Activated T-cell treated with anti-CD3 and anti-CD28 coated beads, Interleukin-2, amount 50 U/mL, for 72 hours (primary cell): ENCODE measurements around the gene TXLNG. TPM values are rescaled to one million over a fixed set of nuclear protein-coding genes. Genes with fewer than 3 reads are reported as not detected.
A peak's percentile ranks its signal among the peaks of the same experiment; 100 is the strongest.
"Not testable (repeated sequence)": the region's sequence is repeated elsewhere in the genome, so short reads cannot be mapped to it uniquely, and the experiment has no call there.

ENCODE experiments used
- ATAC-seq, 2 donors: fragments of 150-1000 bp; cut with Tn5 transposase; replicated peaks in 1 of 2; 2 replicates each; pipeline ENCODE4 v1.10.0; 2021; ENCODE audit warnings: moderate library complexity in 2 of 2, mild to moderate bottlenecking in 1 of 2
- DNase-seq, 2 donors: peaks; one replicate each; pipeline ENCODE4 v3.0.0; 2021 to 2022; ENCODE audit warnings: mixed read lengths in 1 of 2
- H3K27ac Mint-ChIP-seq: one replicate; pipeline ENCODE4 v1.8.0; 2022; ENCODE audit warnings: mild to moderate bottlenecking, moderate library complexity, mixed read lengths
- H3K27me3 Mint-ChIP-seq: one replicate; pipeline ENCODE4 v1.8.0; 2022; ENCODE audit warnings: low read depth, mixed read lengths
- H3K36me3 Mint-ChIP-seq, 2 donors: one replicate each; pipeline ENCODE4 v1.8.0; 2022; ENCODE audit warnings: mixed read lengths in 2 of 2, mild to moderate bottlenecking in 1 of 2; ENCODE audit not compliant: insufficient read depth in 2 of 2
- H3K4me1 Mint-ChIP-seq: one replicate; pipeline ENCODE4 v1.8.0; 2022; ENCODE audit warnings: low read depth, mixed read lengths
- H3K4me3 Mint-ChIP-seq, 2 donors: one replicate each; pipeline ENCODE4 v1.8.0; 2022; ENCODE audit warnings: mild to moderate bottlenecking in 2 of 2, mixed read lengths in 2 of 2, moderate library complexity in 2 of 2
- H3K9me3 Mint-ChIP-seq, 2 donors: one replicate each; pipeline ENCODE4 v1.8.0; 2022; ENCODE audit warnings: mixed read lengths in 2 of 2
- total RNA-seq, 2 donors: library from RNA; stranded (reverse); gene quantifications; one replicate each; pipeline ENCODE4 v1.2.3, GENCODE V29; 2022

TXLNG gene
- total RNA-seq, 2 donors from 2014 or later, result 15.3 to 24.6 TPM

GRCh38 chrX:16852617-16853179 lies 66.4 kb downstream of the TXLNG start:
- Mint-ChIP-seq H3K36me3 (peaks cover 13 to 36% of the 10 kb centered on the region in 2 donors), H3K27ac (peak overlapping the region; percentile 87), H3K9me3 (no peaks in the 10 kb centered on the region), H3K27me3 (no peaks in the 10 kb centered on the region), H3K4me3 (peak overlapping the region in 1 of 2 donors; percentile 36), H3K4me1 (peaks cover 54% of the 10 kb centered on the region)
- DNase-seq (peak; percentile 28 to 32), ATAC-seq (peak; percentile 63 to 84)

- no peak for DNase-seq
- Mint-ChIP-seq H3K36me3 (peaks cover 12 to 36% of the 10 kb centered on the region in 2 donors), H3K27me3 (no peaks in the 10 kb centered on the region), H3K4me3 (peak overlapping the region in 1 of 2 donors; percentile 52), H3K27ac (peak overlapping the region; percentile 87), H3K4me1 (peaks cover 57% of the 10 kb centered on the region), H3K9me3 (no peaks in the 10 kb centered on the region)
- peak in 1 of 2 donors; percentile 25 for ATAC-seq
Observed at GRCh38 chrX:16853537-16853936, 67.3 kb downstream of the TXLNG start.

GRCh38 chrX:16855363-16856075 lies 69.3 kb downstream of the TXLNG start:
- no peaks in the 10 kb centered on the region for H3K9me3 Mint-ChIP-seq
- H3K4me1 Mint-ChIP-seq, result peaks cover 73% of the 10 kb centered on the region
- ATAC-seq (peak; percentile 22 to 49), DNase-seq (no peak)
- H3K27me3 Mint-ChIP-seq, result peaks cover 8% of the 10 kb centered on the region
- H3K4me3 Mint-ChIP-seq, result peak overlapping the region in 1 of 2 donors; percentile 46
- peak overlapping the region; percentile 46 for H3K27ac Mint-ChIP-seq
- H3K36me3 Mint-ChIP-seq, result peaks cover 15 to 37% of the 10 kb centered on the region in 2 donors

- H3K27me3 Mint-ChIP-seq, H3K9me3 Mint-ChIP-seq: not testable (repeated sequence)
- H3K4me3 Mint-ChIP-seq, result peak overlapping the region in 1 of 2 donors; percentile 46
- DNase-seq, result peak; percentile 28 to 55
- H3K27ac Mint-ChIP-seq, result peak overlapping the region; percentile 68
- ATAC-seq, result peak; percentile 69 to 76
- peaks cover 15 to 36% of the 10 kb centered on the region in 2 donors for H3K36me3 Mint-ChIP-seq
- H3K4me1 Mint-ChIP-seq, result peaks cover 73% of the 10 kb centered on the region
Observed at GRCh38 chrX:16856076-16856404, 69.8 kb downstream of the TXLNG start.

GRCh38 chrX:16856744-16857143 lies 70.5 kb downstream of the TXLNG start:
- DNase-seq, result no peak
- Mint-ChIP-seq H3K36me3 (peaks cover 15 to 35% of the 10 kb centered on the region in 2 donors), H3K4me1 (peaks cover 68% of the 10 kb centered on the region), H3K4me3 (peak overlapping the region in 1 of 2 donors; percentile 53), H3K27ac (peak overlapping the region; percentile 68), H3K9me3 (no peaks in the 10 kb centered on the region), H3K27me3 (peaks cover 8% of the 10 kb centered on the region)
- ATAC-seq, result no peak

GRCh38 chrX:16862829-16863228 lies 76.6 kb downstream of the TXLNG start:
- ATAC-seq (peak in 1 of 2 donors; percentile 64), DNase-seq (no peak)
- Mint-ChIP-seq H3K4me1 (peaks cover 33% of the 10 kb centered on the region), H3K36me3 (peaks cover 13 to 28% of the 10 kb centered on the region in 2 donors), H3K9me3 (no peaks in the 10 kb centered on the region), H3K4me3 (no peak overlapping the region), H3K27ac (peak overlapping the region; percentile 70), H3K27me3 (peaks cover 14% of the 10 kb centered on the region)

GRCh38 chrX:16867947-16868346 lies 81.7 kb downstream of the TXLNG start:
- no peak for ATAC-seq
- Mint-ChIP-seq H3K4me1 (peaks cover 37% of the 10 kb centered on the region), H3K27ac (peak overlapping the region; percentile 96)

GRCh38 chrX:16868920-16869319 lies 82.7 kb downstream of the TXLNG start:
- peak; percentile 56 for ATAC-seq
- H3K27ac Mint-ChIP-seq, result peak overlapping the region; percentile 96

More at GRCh38 chrX:16867947-16868346, 81.7 kb downstream of the TXLNG start:
- Mint-ChIP-seq H3K36me3 (peaks cover 13 to 33% of the 10 kb centered on the region in 2 donors), H3K9me3 (no peaks in the 10 kb centered on the region), H3K27me3 (peaks cover 16% of the 10 kb centered on the region), H3K4me3 (peak overlapping the region; percentile 91 to 94)
- DNase-seq, result no peak

GRCh38 chrX:16869393-16870094 lies 83.3 kb downstream of the TXLNG start:
- Mint-ChIP-seq H3K36me3 (peaks cover 10 to 26% of the 10 kb centered on the region in 2 donors), H3K27me3 (peaks cover 28% of the 10 kb centered on the region), H3K9me3 (no peaks in the 10 kb centered on the region), H3K4me1 (peaks cover 37% of the 10 kb centered on the region), H3K27ac (peak overlapping the region; percentile 99), H3K4me3 (peak overlapping the region; percentile 99 to 100)
- ATAC-seq, result peak; percentile 54 to 56
- DNase-seq, result peak; percentile 62 to 66

More at GRCh38 chrX:16868920-16869319, 82.7 kb downstream of the TXLNG start:
- Mint-ChIP-seq H3K36me3 (peaks cover 10 to 28% of the 10 kb centered on the region in 2 donors), H3K4me1 (peaks cover 37% of the 10 kb centered on the region), H3K4me3 (peak overlapping the region; percentile 91 to 94), H3K9me3 (no peaks in the 10 kb centered on the region), H3K27me3 (peaks cover 25% of the 10 kb centered on the region)
- DNase-seq, result peak in 1 of 2 donors; percentile 38

GRCh38 chrX:16870095-16870861 lies 84.0 kb downstream of the TXLNG start, which contains the start of gene RBBP7:
TSS of gene RBBP7 (minus strand) at chrX:16870362. CDS start at chrX:16870053, 309 bp downstream.
- Mint-ChIP-seq H3K27ac (peak within 1 kb of the TSS; percentile 99), H3K36me3 (peaks cover 10 to 26% of the 10 kb centered on the region in 2 donors)

GRCh38 chrX:16870862-16871815 lies 84.9 kb downstream of the TXLNG start:
- H3K9me3 Mint-ChIP-seq, result no peaks in the 10 kb centered on the region
- peaks cover 37% of the 10 kb centered on the region for H3K4me1 Mint-ChIP-seq
- peak overlapping the region; percentile 82 to 85 for H3K4me3 Mint-ChIP-seq
- no peak for DNase-seq
- peaks cover 38% of the 10 kb centered on the region for H3K27me3 Mint-ChIP-seq
- H3K27ac Mint-ChIP-seq, result peak overlapping the region; percentile 90
- peaks cover 8 to 22% of the 10 kb centered on the region in 2 donors for H3K36me3 Mint-ChIP-seq
- ATAC-seq, result peak in 1 of 2 donors; percentile 1

More at GRCh38 chrX:16870095-16870861, 84.0 kb downstream of the TXLNG start, which contains the start of gene RBBP7:
- H3K9me3 Mint-ChIP-seq, result no peaks in the 10 kb centered on the region
- peak within 1 kb of the TSS; percentile 99 to 100 for H3K4me3 Mint-ChIP-seq
- DNase-seq, result peak; percentile 92 to 95
- ATAC-seq, result peak; percentile 82 to 87
- peaks cover 37% of the 10 kb centered on the region for H3K4me1 Mint-ChIP-seq
- peaks cover 36% of the 10 kb centered on the region for H3K27me3 Mint-ChIP-seq
